PC-9 (cell line): ENCODE results near the gene PRKCI. TPM values are rescaled to one million over a fixed set of nuclear protein-coding genes. Genes with fewer than 3 reads are reported as not detected.
A peak's percentile ranks its signal among the peaks of the same experiment; 100 is the strongest.

Source experiments
- BruUV-seq: library from RNA; stranded (reverse); fragments of 400-500 nt; replicated peaks from 2 replicates; lab custom pipeline; 2021; lab: Mats Ljungman, UMichigan
- CTCF ChIA-PET: fragments of 300-600 bp; sonication (Branson Sonifier 250); formaldehyde crosslinking; loops from one replicate; lab custom pipeline; 2022; ENCODE audit warnings: antibody characterized with exemption; lab: Charles Lee
- POLR2A ChIA-PET: fragments of 300-600 bp; sonication (Branson Sonifier 250); formaldehyde crosslinking; loops from one replicate; lab custom pipeline; 2022; ENCODE audit warnings: antibody characterized with exemption; ENCODE audit not compliant: unreplicated experiment; lab: Charles Lee
- DNase-seq, 2 experiments: peaks; one replicate each; pipeline versions ENCODE4 v3.0.0 to v3.0.0-alpha.2; 2015 to 2022; ENCODE audit warnings: mixed read lengths in 1 of 2
- H2AFZ ChIP-seq: fragments of 200-600 bp; sonication (generic); 2 replicates; pipeline ENCODE4 v1.8.1; 2017; ENCODE audit warnings: antibody characterized with exemption
- H3F3A ChIP-seq: fragments of 200-600 bp; sonication (generic); 2 replicates; pipeline ENCODE4 v1.8.1; 2017; ENCODE audit warnings: antibody characterized with exemption, mild to moderate bottlenecking, low read depth; ENCODE audit not compliant: insufficient read depth
- H3K27ac ChIP-seq: fragments of 200-600 bp; sonication (generic); 2 replicates; pipeline ENCODE4 v1.6.1; 2016; ENCODE audit warnings: mixed run types
- H3K27me3 ChIP-seq: fragments of 200-600 bp; sonication (generic); 2 replicates; pipeline ENCODE4 v1.6.1; 2016; ENCODE audit warnings: low read depth, mixed run types; ENCODE audit not compliant: insufficient read depth
- H3K36me3 ChIP-seq: fragments of 200-600 bp; sonication (generic); 2 replicates; pipeline ENCODE4 v1.6.1; 2016; ENCODE audit warnings: low read depth, mixed run types
- H3K4me1 ChIP-seq: fragments of 200-600 bp; sonication (generic); replicated peaks from 2 replicates; pipeline ENCODE4 v1.6.1; 2016; ENCODE audit warnings: mixed run types; ENCODE audit not compliant: insufficient read depth
- H3K4me2 ChIP-seq: fragments of 200-600 bp; sonication (generic); 2 replicates; pipeline ENCODE4 v1.6.1; 2017; ENCODE audit warnings: mixed run types
- H3K4me3 ChIP-seq: fragments of 200-600 bp; sonication (generic); 2 replicates; pipeline ENCODE4 v1.6.1; 2016; ENCODE audit warnings: mixed run types
- H3K79me2 ChIP-seq: fragments of 200-600 bp; sonication (generic); 2 replicates; pipeline ENCODE4 v1.6.1; 2017; ENCODE audit warnings: low read depth, mixed run types
- H3K9me2 ChIP-seq: fragments of 200-600 bp; sonication (generic); 2 replicates; pipeline ENCODE4 v1.8.1; 2017; ENCODE audit warnings: mild to moderate bottlenecking; ENCODE audit not compliant: insufficient read depth
- H3K9me3 ChIP-seq: fragments of 200-600 bp; sonication (generic); 2 replicates; pipeline ENCODE4 v1.8.1; 2016; ENCODE audit warnings: low read depth; ENCODE audit not compliant: insufficient read depth
- H4K20me1 ChIP-seq: fragments of 200-600 bp; sonication (generic); 2 replicates; pipeline ENCODE4 v1.8.1; 2017; ENCODE audit not compliant: insufficient read depth
- CTCF ChIP-seq: fragments of 200-600 bp; sonication (generic); conservative IDR thresholded peaks from 2 replicates; pipeline ENCODE4 v1.6.1; 2017; ENCODE audit warnings: mixed run types, antibody characterized with exemption, mild to moderate bottlenecking, moderate library complexity
- EZH2 ChIP-seq: fragments of 200-600 bp; sonication (generic); IDR thresholded peaks from 2 replicates; pipeline ENCODE4 v1.8.0; 2017; ENCODE audit warnings: antibody characterized with exemption, low read depth
- intact Hi-C: fragments of 100-400 bp; cut with micrococcal nuclease; formaldehyde crosslinking; loops from one replicate; pipeline ENCODE4 v1.10.0; 2022; ENCODE audit not compliant: unreplicated experiment
- total RNA-seq: library from RNA; stranded (reverse); gene quantifications from 2 replicates; pipeline ENCODE4 v1.2.3, GENCODE V29; 2021

The PRKCI gene
- total RNA-seq, 1 experiment from 2014 or later, result 104 TPM

- H3K4me3 ChIP-seq, result no peak overlapping the region
- H3K4me2 ChIP-seq, result peak overlapping the region; percentile 57
- ChIA-PET POLR2A (interaction anchor here (0.5 to 2.5 kb wide), 8 partner anchors 9 to 496 kb away, joined by 3 to 38 read pairs (median 7); partner anchors contain the start of gene SKIL), CTCF (interaction anchor here (0.6 to 1.1 kb wide), 3 partner anchors 15 to 92 kb away, joined by 3 to 10 read pairs (median 5); no protein-coding TSS in a partner anchor)
- H4K20me1 ChIP-seq, result no peaks in the 10 kb centered on the region
- H2AFZ ChIP-seq, result no peak overlapping the region; the same call in 1 of the 2 replicates
- H3K9me3 ChIP-seq, result no peaks in the 10 kb centered on the region; the same call in 1 of the 2 replicates
- H3K9me2 ChIP-seq, result no peaks in the 10 kb centered on the region
- TSS peak; percentile 50 for BruUV-seq
- DNase-seq, result peak; percentile 63 to 84
- peaks cover 21% of the 10 kb centered on the region; the same call in 1 of the 2 replicates for H3F3A ChIP-seq
- TF ChIP-seq CTCF (no peak), EZH2 (no peak)
- no peaks in the 10 kb centered on the region for H3K79me2 ChIP-seq
- H3K36me3 ChIP-seq, result no peaks in the 10 kb centered on the region
- peaks cover 35% of the 10 kb centered on the region for H3K4me1 ChIP-seq
- H3K27me3 ChIP-seq, result no peaks in the 10 kb centered on the region
- H3K27ac ChIP-seq, result peak overlapping the region; percentile 52
- intact Hi-C loops, result loop anchor here (2.0 kb wide), 1 partner anchor 23 kb away; no protein-coding TSS in a partner anchor
These were observed 99.3 kb downstream of the PRKCI start for GRCh38 chr3:170321321-170322034.

GRCh38 chr3:170322566-170323269, 100.5 kb downstream of the PRKCI start:
- Histone ChIP-seq H3K9me2 (no peaks in the 10 kb centered on the region), H3K4me1 (peaks cover 35% of the 10 kb centered on the region), H3K4me2 (0 out of 2 replicates have a peak overlapping the region, but pooled peaks have one; percentile 57), H3K79me2 (no peaks in the 10 kb centered on the region), H3K27ac (no peak overlapping the region), H4K20me1 (no peaks in the 10 kb centered on the region), H3K27me3 (no peaks in the 10 kb centered on the region), H3K36me3 (no peaks in the 10 kb centered on the region), H3F3A (peaks cover 18% of the 10 kb centered on the region; the same call in 1 of the 2 replicates), H3K4me3 (no peak overlapping the region), H3K9me3 (no peaks in the 10 kb centered on the region; the same call in 1 of the 2 replicates), H2AFZ (no peak overlapping the region)
- POLR2A ChIA-PET, result interaction anchor here (0.6 to 2.5 kb wide), 3 partner anchors 34 to 101 kb away, joined by 4 to 38 read pairs (median 12); partner anchors contain the start of genes PRKCI and SKIL
- no peak for DNase-seq
- intact Hi-C loops, result no loop called here
- no TSS peak for BruUV-seq
- TF ChIP-seq EZH2, result no peak
- no peak for TF ChIP-seq CTCF
- CTCF ChIA-PET, result no interaction called here

GRCh38 chr3:170323331-170323730, 101.1 kb downstream of the PRKCI start:
- intact Hi-C loops, result no loop called here
- TF ChIP-seq CTCF (no peak), EZH2 (no peak)
- Histone ChIP-seq H3K4me3 (no peak overlapping the region), H3K36me3 (no peaks in the 10 kb centered on the region), H3K9me3 (no peaks in the 10 kb centered on the region; the same call in 1 of the 2 replicates), H4K20me1 (no peaks in the 10 kb centered on the region), H3K4me2 (no peak overlapping the region), H3K27ac (no peak overlapping the region), H3K27me3 (no peaks in the 10 kb centered on the region), H3K79me2 (no peaks in the 10 kb centered on the region), H3K4me1 (peaks cover 35% of the 10 kb centered on the region), H3F3A (peaks cover 14% of the 10 kb centered on the region; the same call in 1 of the 2 replicates), H2AFZ (no peak overlapping the region), H3K9me2 (no peaks in the 10 kb centered on the region)
- CTCF ChIA-PET, result interaction anchor here (0.7 kb wide), 1 partner anchor 33 kb away, joined by 9 read pairs; no protein-coding TSS in a partner anchor
- POLR2A ChIA-PET, result interaction anchor here (0.6 kb wide), 2 partner anchors 35 to 101 kb away, joined by 4 to 12 read pairs; partner anchors contain the start of gene PRKCI
- no peak for DNase-seq
- no TSS peak for BruUV-seq
